AG04449 (cell line): ENCODE measurements around the gene NCOA3.

Experiments
- CTCF ChIA-PET: fragments of 350-600 bp; formaldehyde crosslinking; extraction: SDS; loops from one replicate; lab custom pipeline; 2021; ENCODE audit warnings: antibody characterized with exemption; lab: Yijun Ruan, JAX
- POLR2A ChIA-PET: fragments of 400-600, 350-600 bp; formaldehyde crosslinking; extraction: SDS; loops from one replicate; lab custom pipeline; 2020; ENCODE audit warnings: antibody characterized with exemption, inconsistent platforms; lab: Yijun Ruan, JAX
- DNase-seq: peaks from one replicate; pipeline ENCODE4 v3.0.0-alpha.2; 2010; ENCODE audit warnings: low read depth, low spot score
- H3K4me3 ChIP-seq: 2 replicates; pipeline ENCODE4 v1.5.1; 2011; ENCODE audit warnings: low read depth, mild to moderate bottlenecking, control low read depth, low read length
- TF ChIP-seq, protein P1 (sequence below): IDR thresholded peaks from one replicate; pipeline ENCODE4 v1.5.1; 2011; ENCODE audit warnings: mild to moderate bottlenecking, moderate library complexity, low read length, control low read depth, inconsistent platforms; ENCODE audit not compliant: insufficient read depth; ENCODE audit errors: missing control alignments

NCOA3 gene

DNA sequence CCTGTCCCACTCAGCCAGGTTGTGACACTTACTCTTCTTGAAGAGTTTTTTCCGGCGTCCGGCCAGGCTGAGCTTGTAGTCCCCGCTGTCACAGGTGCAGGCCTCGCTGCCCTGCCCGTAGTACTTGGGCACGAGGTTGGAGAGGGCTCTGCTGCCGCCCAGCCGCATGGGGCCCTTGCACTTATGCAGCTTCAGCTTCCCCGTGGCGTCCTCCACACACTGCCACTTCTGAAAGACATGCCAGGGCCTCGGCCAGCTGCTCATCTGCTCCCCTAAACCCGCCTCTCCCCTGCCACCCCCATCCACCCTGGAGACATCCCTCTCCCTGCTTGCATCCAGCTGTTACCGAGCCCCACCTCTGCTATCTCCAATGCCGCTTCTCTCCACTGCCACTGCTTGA is 170.5 kb downstream of the NCOA3 start:
- H3K4me3 ChIP-seq = no peak overlapping the region
- ChIA-PET CTCF (interaction anchor here (0.7 to 16.2 kb wide), 4 partner anchors 8 to 951 kb away, joined by 3 to 422 read pairs (median 5); no protein-coding TSS in a partner anchor), POLR2A (no interaction called here)
- DNase-seq = no peak
- TF ChIP-seq, protein P1, sequence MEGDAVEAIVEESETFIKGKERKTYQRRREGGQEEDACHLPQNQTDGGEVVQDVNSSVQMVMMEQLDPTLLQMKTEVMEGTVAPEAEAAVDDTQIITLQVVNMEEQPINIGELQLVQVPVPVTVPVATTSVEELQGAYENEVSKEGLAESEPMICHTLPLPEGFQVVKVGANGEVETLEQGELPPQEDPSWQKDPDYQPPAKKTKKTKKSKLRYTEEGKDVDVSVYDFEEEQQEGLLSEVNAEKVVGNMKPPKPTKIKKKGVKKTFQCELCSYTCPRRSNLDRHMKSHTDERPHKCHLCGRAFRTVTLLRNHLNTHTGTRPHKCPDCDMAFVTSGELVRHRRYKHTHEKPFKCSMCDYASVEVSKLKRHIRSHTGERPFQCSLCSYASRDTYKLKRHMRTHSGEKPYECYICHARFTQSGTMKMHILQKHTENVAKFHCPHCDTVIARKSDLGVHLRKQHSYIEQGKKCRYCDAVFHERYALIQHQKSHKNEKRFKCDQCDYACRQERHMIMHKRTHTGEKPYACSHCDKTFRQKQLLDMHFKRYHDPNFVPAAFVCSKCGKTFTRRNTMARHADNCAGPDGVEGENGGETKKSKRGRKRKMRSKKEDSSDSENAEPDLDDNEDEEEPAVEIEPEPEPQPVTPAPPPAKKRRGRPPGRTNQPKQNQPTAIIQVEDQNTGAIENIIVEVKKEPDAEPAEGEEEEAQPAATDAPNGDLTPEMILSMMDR = no peak

DNA sequence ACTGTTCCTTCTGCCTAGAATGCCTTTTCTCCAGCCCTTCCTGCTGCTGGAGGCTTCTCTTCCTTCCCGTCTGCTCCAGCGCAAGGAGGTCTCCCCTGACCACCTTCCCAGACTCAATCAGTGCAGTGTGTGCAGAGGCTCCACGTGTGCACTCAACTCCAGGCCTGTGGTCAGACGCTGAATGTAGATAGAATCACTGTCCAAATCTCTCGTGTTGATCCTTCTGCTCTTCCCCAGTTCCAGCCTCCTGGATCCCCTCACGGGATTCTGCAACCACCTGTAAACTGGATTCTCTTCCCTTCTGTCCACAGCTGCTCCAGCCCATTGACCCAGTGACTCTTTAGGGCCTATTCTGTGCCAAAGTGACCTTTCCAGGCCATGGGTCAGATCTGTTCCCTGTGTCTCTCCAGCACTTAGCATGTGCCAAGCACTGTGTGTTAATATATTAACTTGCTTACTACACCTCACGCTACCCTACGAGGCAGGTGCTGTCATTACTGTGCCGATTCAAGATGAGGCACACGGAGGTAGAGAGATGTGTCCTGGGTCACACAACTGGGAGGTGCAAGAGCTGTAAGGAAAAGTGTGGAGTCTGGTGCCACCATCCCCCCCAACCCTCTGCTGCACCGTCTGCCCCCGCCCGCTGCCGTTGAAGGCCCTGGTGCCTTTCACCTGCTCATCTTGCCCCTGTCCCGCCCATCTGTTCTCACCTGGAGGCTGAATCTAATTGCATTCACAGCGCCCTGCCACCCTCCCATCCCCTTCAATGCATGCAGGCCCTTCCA is 171.4 kb downstream of the NCOA3 start:
- TF ChIP-seq, protein P1 = no peak
- H3K4me3 ChIP-seq = no peak overlapping the region
- DNase-seq = no peak
- POLR2A ChIA-PET = no interaction called here
- CTCF ChIA-PET = interaction anchor here (0.7 to 16.2 kb wide), 4 partner anchors 9 to 950 kb away, joined by 3 to 422 read pairs (median 120); no protein-coding TSS in a partner anchor

DNA sequence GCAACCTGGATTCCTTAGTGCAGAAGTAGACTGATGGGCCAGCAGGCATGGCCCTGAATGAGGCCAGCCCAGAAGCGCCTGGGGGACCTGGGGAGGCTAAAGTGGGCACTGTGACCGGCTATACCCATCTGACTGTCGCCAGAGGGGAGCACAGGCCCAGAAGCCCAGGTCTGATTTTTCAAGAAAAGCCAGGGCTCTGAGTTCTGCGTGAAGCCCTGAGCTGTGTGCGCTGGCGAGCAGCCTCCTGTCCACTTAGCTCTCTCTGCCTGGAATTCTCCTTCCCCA is 171.9 kb downstream of the NCOA3 start:
- ChIA-PET CTCF (interaction anchor here (1.5 to 10.5 kb wide), 3 partner anchors 10 to 948 kb away, joined by 6 to 235 read pairs (median 14); no protein-coding TSS in a partner anchor), POLR2A (no interaction called here)
- TF ChIP-seq, protein P1 = no peak
- no peak for DNase-seq
- no peak overlapping the region for H3K4me3 ChIP-seq

DNA sequence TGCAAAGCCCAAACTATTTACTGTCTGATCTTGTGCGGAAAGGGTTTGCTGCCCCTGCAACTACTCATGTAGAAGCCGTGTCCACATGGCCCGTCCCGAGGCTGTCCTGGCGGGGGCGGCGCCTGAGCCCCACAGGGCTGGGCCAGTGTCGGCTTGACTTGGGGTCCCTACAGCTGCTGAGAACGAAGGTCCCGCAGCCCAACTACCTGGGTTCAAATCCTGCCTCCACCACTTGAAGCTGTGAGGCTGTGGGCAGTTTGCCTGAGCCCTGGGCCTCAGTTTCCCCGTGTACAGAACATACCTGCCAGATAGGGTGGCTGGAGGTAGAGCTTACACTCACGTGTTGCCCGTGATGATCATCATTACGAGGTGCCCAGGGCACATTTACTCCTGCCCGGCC is 172.5 kb downstream of the NCOA3 start:
- POLR2A ChIA-PET = interaction anchor here (0.6 kb wide), 1 partner anchor 233 kb away, joined by 3 read pairs; no protein-coding TSS in a partner anchor
- CTCF ChIA-PET = interaction anchor here (1.2 to 10.5 kb wide), 3 partner anchors 10 to 947 kb away, joined by 5 to 235 read pairs (median 14); no protein-coding TSS in a partner anchor
- TF ChIP-seq, protein P1 = no peak
- no peak for DNase-seq
- no peak overlapping the region for H3K4me3 ChIP-seq

DNA sequence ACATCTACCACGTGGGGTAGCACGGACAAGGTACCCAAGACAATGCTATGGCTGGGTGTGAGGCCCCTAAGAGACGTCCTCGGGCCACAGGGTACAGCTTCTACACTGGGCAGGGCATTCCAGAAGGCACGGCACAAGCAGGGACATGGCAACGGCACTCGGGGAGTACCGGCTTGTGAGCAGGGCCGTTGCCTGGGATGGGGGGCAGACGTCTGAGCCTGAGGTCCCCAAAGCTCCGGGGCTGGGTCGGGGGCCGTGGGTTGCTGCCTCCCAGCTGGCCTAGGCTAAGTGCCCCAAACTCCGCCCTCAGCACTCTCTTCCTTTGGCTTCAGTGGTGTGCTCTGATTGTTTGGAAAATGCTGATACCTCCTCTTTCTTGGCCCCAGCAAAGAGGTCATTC is 173.0 kb downstream of the NCOA3 start:
- TF ChIP-seq, protein P1 = no peak
- ChIA-PET CTCF (interaction anchor here (1.2 to 10.5 kb wide), 4 partner anchors 11 to 947 kb away, joined by 5 to 235 read pairs (median 16); no protein-coding TSS in a partner anchor), POLR2A (interaction anchor here (0.6 kb wide), 1 partner anchor 233 kb away, joined by 3 read pairs; no protein-coding TSS in a partner anchor)
- H3K4me3 ChIP-seq = no peak overlapping the region
- DNase-seq = no peak

DNA sequence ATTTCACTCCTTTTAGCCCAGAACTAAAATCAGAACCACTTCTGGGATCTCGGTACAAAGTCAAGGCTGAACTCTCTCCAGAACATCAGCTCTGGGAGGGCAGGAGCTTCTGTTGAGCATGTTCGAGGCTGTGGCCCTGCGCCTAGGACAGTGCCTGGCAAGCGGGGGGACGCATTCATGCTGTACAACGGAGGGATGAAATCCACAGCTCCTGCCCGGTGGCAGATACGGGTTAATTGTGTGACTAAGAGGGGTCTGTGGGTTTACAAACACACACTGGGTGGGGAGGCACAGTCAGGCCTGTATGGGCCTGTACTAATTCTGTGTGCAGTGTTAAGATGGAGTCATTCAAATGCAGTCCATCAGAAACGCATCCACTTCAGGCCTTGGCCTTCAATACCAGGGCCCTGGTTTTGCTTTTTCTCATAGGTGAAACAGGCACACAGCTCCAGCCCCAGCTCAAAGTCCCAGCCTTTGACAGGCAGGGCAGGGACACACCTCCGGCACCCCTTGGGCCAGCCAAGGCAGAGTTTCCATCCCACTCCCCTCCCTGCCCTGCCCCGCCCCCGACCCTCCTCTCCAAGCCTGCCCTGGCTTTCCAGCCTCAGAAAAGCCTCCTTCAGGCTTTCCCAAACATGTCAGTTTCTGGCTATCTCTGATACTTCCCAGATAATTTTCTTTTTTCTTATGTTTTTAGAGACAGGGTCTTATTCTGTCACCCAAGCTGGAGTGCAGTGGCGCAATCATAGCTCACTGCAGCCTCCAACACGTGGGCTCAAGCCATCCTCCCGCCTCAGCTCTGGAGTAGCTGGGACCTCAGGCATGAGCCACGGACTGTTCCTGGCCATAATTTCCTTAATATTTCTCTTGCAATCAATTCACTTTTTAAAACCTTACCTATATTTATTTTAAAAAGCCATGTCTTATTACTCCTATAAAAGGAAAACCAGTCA is 173.8 kb downstream of the NCOA3 start:
- no peak for DNase-seq
- CTCF ChIA-PET = interaction anchor here (0.8 to 10.5 kb wide), 6 partner anchors 12 to 953 kb away, joined by 3 to 235 read pairs (median 9); no protein-coding TSS in a partner anchor
- H3K4me3 ChIP-seq = no peak overlapping the region
- TF ChIP-seq, protein P1 = no peak
- POLR2A ChIA-PET = no interaction called here
